KMS-11 (cell line): ENCODE results near the gene DIPK1B.

Experiments used
- H2AFZ ChIP-seq: fragments of 200-600 bp; sonication (generic); 2 replicates; pipeline ENCODE4 v1.6.1; 2016; ENCODE audit warnings: antibody characterized with exemption, mixed run types, low read depth
- H3K27ac ChIP-seq: fragments of 200-600 bp; sonication (generic); 2 replicates; pipeline ENCODE4 v1.6.1; 2016; ENCODE audit warnings: mild to moderate bottlenecking, mixed run types
- H3K27me3 ChIP-seq: fragments of 200-600 bp; sonication (generic); 2 replicates; pipeline ENCODE4 v1.6.1; 2017; ENCODE audit warnings: mild to moderate bottlenecking, low read depth, mixed run types, moderate library complexity; ENCODE audit not compliant: insufficient read depth
- H3K36me3 ChIP-seq: fragments of 200-600 bp; sonication (generic); 2 replicates; pipeline ENCODE4 v1.6.1; 2017; ENCODE audit warnings: mild to moderate bottlenecking, mixed run types; ENCODE audit not compliant: insufficient read depth
- H3K4me1 ChIP-seq: fragments of 200-600 bp; sonication (generic); 2 replicates; pipeline ENCODE4 v1.6.1; 2016; ENCODE audit warnings: mild to moderate bottlenecking, low read depth, mixed run types; ENCODE audit not compliant: poor library complexity, severe bottlenecking
- H3K4me2 ChIP-seq: fragments of 200-600 bp; sonication (generic); 2 replicates; pipeline ENCODE4 v1.7.0; 2016; ENCODE audit warnings: mild to moderate bottlenecking, mixed run types
- H3K4me3 ChIP-seq: fragments of 200-600 bp; sonication (generic); IDR thresholded peaks from 2 replicates; pipeline ENCODE4 v1.6.1; 2017; ENCODE audit warnings: low read depth, low read length, mixed read lengths; ENCODE audit not compliant: insufficient read depth
- H3K79me2 ChIP-seq: fragments of 200-600 bp; sonication (generic); 2 replicates; pipeline ENCODE4 v1.6.1; 2016; ENCODE audit warnings: low read depth, mixed run types; ENCODE audit not compliant: insufficient read depth
- H3K9ac ChIP-seq: fragments of 200-600 bp; sonication (generic); 2 replicates; pipeline ENCODE4 v1.6.1; 2016; ENCODE audit warnings: mild to moderate bottlenecking, mixed run types
- H4K20me1 ChIP-seq: fragments of 200-600 bp; sonication (generic); 2 replicates; pipeline ENCODE4 v1.6.1; 2016; ENCODE audit warnings: mild to moderate bottlenecking, mixed run types; ENCODE audit not compliant: insufficient read depth
- CTCF ChIP-seq: fragments of 200-600 bp; sonication (generic); conservative IDR thresholded peaks from 2 replicates; pipeline ENCODE4 v1.6.1; 2017; ENCODE audit warnings: low read depth, mild to moderate bottlenecking, antibody characterized with exemption, low read length, moderate library complexity, mixed read lengths

DIPK1B gene

GRCh38 chr9:136705564-136705963 lies 6.8 kb upstream of the DIPK1B start:
- H3K4me2 ChIP-seq, result no peak overlapping the region
- H3K27ac ChIP-seq, result no peak overlapping the region
- no peak overlapping the region for H2AFZ ChIP-seq
- H3K36me3 ChIP-seq, result no peaks in the 10 kb centered on the region
- 0 out of 2 replicates have a peak, but pooled peaks cover 4% of the 10 kb centered on the region for H3K79me2 ChIP-seq
- H3K4me3 ChIP-seq, result no peak overlapping the region
- no peaks in the 10 kb centered on the region for H3K27me3 ChIP-seq
- H4K20me1 ChIP-seq, result no peaks in the 10 kb centered on the region
- TF ChIP-seq CTCF, result no peak
- no peak overlapping the region for H3K9ac ChIP-seq
- H3K4me1 ChIP-seq, result peaks cover 47% of the 10 kb centered on the region

- no peak overlapping the region for H3K27ac ChIP-seq
- 0 out of 2 replicates have a peak, but pooled peaks cover 4% of the 10 kb centered on the region for H3K79me2 ChIP-seq
- H3K4me2 ChIP-seq, result no peak overlapping the region
- H3K9ac ChIP-seq, result no peak overlapping the region
- H2AFZ ChIP-seq, result no peak overlapping the region
- no peaks in the 10 kb centered on the region for H4K20me1 ChIP-seq
- peaks cover 40% of the 10 kb centered on the region for H3K4me1 ChIP-seq
- no peak for TF ChIP-seq CTCF
- H3K36me3 ChIP-seq, result no peaks in the 10 kb centered on the region
- H3K4me3 ChIP-seq, result no peak overlapping the region
- H3K27me3 ChIP-seq, result no peaks in the 10 kb centered on the region
These were observed 5.4 kb upstream of the DIPK1B start for GRCh38 chr9:136707011-136707410.

- no peak overlapping the region for H3K9ac ChIP-seq
- H3K27ac ChIP-seq, result no peak overlapping the region
- peaks cover 31% of the 10 kb centered on the region for H3K4me1 ChIP-seq
- no peaks in the 10 kb centered on the region for H3K27me3 ChIP-seq
- no peak overlapping the region for H2AFZ ChIP-seq
- H4K20me1 ChIP-seq, result no peaks in the 10 kb centered on the region
- no peak overlapping the region for H3K4me2 ChIP-seq
- no peak overlapping the region for H3K4me3 ChIP-seq
- TF ChIP-seq CTCF, result no peak
- H3K79me2 ChIP-seq, result 0 out of 2 replicates have a peak, but pooled peaks cover 4% of the 10 kb centered on the region
- H3K36me3 ChIP-seq, result no peaks in the 10 kb centered on the region
These were observed 4.4 kb upstream of the DIPK1B start for GRCh38 chr9:136707849-136708517.

- Histone ChIP-seq H3K4me2 (no peak overlapping the region), H3K4me3 (no peak overlapping the region), H4K20me1 (no peaks in the 10 kb centered on the region), H3K4me1 (peaks cover 24% of the 10 kb centered on the region), H3K9ac (no peak overlapping the region), H3K36me3 (no peaks in the 10 kb centered on the region), H3K27me3 (no peaks in the 10 kb centered on the region), H3K79me2 (0 out of 2 replicates have a peak, but pooled peaks cover 3% of the 10 kb centered on the region), H2AFZ (no peak overlapping the region), H3K27ac (no peak overlapping the region)
- no peak for TF ChIP-seq CTCF
These were observed 2.8 kb upstream of the DIPK1B start for GRCh38 chr9:136709454-136710109.
